Type B pancreatic cell (in vitro differentiated cells): Measurements from ENCODE around the gene CCDC191. TPM values are rescaled to one million over a fixed set of nuclear protein-coding genes. Genes with fewer than 3 reads are reported as not detected.
A peak's percentile ranks its signal among the peaks of the same experiment; 100 is the strongest.

Source experiments
- DNase-seq: peaks from one replicate; pipeline ENCODE4 v3.0.0; 2021; ENCODE audit warnings: mixed read lengths; ENCODE audit not compliant: unreplicated experiment; ENCODE audit errors: extremely low spot score
- H3K27ac Mint-ChIP-seq: 2 replicates; pipeline ENCODE4 v1.8.0; 2021; ENCODE audit warnings: mild to moderate bottlenecking, mixed read lengths
- H3K27me3 Mint-ChIP-seq: 2 replicates; pipeline ENCODE4 v1.8.0; 2021; ENCODE audit warnings: mixed read lengths
- H3K36me3 Mint-ChIP-seq: 2 replicates; pipeline ENCODE4 v1.8.0; 2021; ENCODE audit warnings: mixed read lengths
- H3K4me1 Mint-ChIP-seq: one replicate; pipeline ENCODE4 v1.8.0; 2021; ENCODE audit warnings: mixed read lengths; ENCODE audit not compliant: unreplicated experiment
- H3K4me3 Mint-ChIP-seq: 2 replicates; pipeline ENCODE4 v1.8.0; 2021; ENCODE audit warnings: mild to moderate bottlenecking, mixed read lengths
- H3K9me3 Mint-ChIP-seq: 2 replicates; pipeline ENCODE4 v1.8.0; 2021; ENCODE audit warnings: mixed read lengths
- CTCF ChIP-seq: fragments of 200-600 bp; sonication (generic); conservative IDR thresholded peaks from 2 replicates; pipeline ENCODE4 v1.5.0; 2021; ENCODE audit warnings: antibody characterized with exemption, mild to moderate bottlenecking
- total RNA-seq: library from RNA; stranded (reverse); gene quantifications from 2 replicates; pipeline ENCODE4 v1.2.1, GENCODE V29; 2021; ENCODE audit warnings: low replicate concordance

CCDC191 gene
- total RNA-seq, 1 donor from 2014 or later = 8.4 TPM

DNA sequence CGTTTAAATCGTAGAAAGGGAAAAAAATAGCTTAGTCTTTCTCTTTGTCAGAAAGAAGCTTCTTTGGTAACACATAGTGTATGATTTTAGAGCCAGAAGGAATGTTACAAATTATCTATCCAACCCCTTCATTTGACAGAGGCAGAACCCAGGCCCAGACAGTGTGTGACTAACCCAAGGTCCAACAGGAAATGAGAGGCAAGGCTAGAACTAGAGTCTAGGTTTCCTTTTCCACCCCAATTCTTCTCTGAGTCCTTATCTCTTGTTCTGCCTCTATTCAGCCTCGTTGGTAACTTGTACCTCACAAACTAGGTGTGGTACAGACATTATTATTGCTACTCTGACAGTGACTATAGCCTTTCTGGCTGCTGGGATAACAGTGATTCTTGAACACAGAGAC is 39.5 kb upstream of the CCDC191 start:
- Mint-ChIP-seq H3K27ac (no peak overlapping the region), H3K4me3 (no peak overlapping the region), H3K4me1 (peaks cover 21% of the 10 kb centered on the region), H3K9me3 (peaks cover 7% of the 10 kb centered on the region), H3K36me3 (no peaks in the 10 kb centered on the region), H3K27me3 (peaks cover 18% of the 10 kb centered on the region)
- TF ChIP-seq CTCF = no peak
- no peak for DNase-seq

DNA sequence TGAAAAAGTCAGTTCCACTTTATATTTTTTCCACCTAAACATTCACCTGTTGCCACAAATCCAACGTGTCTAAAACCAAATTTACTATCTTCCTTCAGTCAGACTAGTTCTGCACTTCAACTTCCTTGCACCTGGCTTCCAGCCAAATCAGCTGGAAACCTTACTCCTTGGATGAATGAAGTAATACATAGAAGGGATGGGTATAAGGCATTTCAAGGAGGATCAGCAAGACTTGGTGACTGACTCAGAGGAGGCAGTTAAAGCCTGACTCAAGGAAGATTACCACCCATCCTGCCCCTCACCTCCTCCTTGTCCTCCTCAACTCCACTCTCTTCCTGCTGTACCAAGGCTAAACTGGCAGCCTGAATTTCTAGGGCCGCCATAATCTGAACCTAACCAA is 37.3 kb upstream of the CCDC191 start:
- no peaks in the 10 kb centered on the region for H3K36me3 Mint-ChIP-seq
- no peak for TF ChIP-seq CTCF
- no peak overlapping the region for H3K27ac Mint-ChIP-seq
- peaks cover 7% of the 10 kb centered on the region for H3K9me3 Mint-ChIP-seq
- H3K27me3 Mint-ChIP-seq = peaks cover 18% of the 10 kb centered on the region
- peaks cover 18% of the 10 kb centered on the region for H3K4me1 Mint-ChIP-seq
- no peak for DNase-seq
- H3K4me3 Mint-ChIP-seq = no peak overlapping the region

DNA sequence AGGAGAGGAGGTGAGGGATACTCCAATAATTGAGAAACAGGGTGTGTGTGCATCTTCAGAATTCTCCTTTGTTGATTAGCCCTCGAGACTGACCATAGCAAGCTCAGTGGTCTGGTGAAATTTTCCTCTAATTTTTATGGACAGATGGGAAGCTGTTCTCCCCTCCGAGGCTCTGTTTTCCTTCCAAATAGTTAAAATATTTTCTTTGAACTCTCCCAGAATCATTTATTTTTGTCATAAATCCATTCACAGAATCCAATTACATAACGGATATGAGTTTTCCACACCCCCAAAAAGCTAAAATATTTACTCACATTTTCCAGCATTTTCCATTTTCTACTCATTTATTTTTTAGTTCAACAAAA is 36.7 kb upstream of the CCDC191 start:
- H3K4me1 Mint-ChIP-seq = peaks cover 18% of the 10 kb centered on the region
- H3K36me3 Mint-ChIP-seq = peaks cover 1% of the 10 kb centered on the region
- H3K27me3 Mint-ChIP-seq = peaks cover 18% of the 10 kb centered on the region
- no peak for TF ChIP-seq CTCF
- no peak overlapping the region for H3K27ac Mint-ChIP-seq
- H3K9me3 Mint-ChIP-seq = peaks cover 7% of the 10 kb centered on the region
- DNase-seq = no peak
- H3K4me3 Mint-ChIP-seq = no peak overlapping the region

DNA sequence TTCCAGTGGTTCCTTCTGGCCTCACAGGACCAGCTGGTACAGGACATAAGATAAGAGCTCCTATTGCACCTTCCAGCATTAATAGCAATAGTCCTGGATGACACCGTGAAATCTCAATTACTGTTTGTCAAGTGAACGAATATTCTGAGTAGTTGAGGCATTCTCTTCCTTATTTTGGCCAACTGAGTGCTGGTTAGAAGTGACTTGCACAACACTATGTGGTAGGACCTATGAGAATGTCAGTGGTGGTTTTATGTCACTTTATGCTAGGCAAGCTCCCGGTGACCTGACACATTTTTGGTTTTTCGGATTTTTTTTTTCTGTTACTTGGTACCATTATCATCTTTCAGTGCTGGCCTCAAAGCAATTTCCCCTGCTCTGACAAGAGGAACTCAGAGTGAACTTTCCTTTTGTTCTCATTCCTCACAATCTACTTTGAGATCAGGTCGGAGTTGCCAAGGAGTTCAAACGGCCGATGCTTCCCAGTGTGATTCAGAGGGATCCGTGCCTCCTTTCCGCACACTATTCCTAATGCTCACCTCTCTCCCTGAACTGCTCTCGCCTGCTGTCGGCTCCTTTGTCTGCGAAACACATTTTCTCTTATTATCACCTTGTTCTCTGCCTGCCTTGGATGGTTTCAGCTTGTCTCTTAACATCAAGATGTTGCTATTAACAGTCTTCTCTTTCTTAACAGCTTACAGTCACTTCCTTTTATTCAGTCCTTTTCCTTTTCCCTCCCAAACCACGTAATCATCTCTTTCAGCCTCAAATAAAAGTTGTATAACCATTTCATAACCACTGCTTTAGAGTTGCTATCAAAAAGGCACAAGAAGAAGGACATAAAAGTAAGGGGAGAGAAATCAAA is 36.1 kb upstream of the CCDC191 start:
- H3K27me3 Mint-ChIP-seq = peaks cover 18% of the 10 kb centered on the region
- peaks cover 7% of the 10 kb centered on the region for H3K9me3 Mint-ChIP-seq
- TF ChIP-seq CTCF = no peak
- H3K4me1 Mint-ChIP-seq = peaks cover 18% of the 10 kb centered on the region
- peak overlapping the region; percentile 1 for H3K4me3 Mint-ChIP-seq
- DNase-seq = no peak
- H3K27ac Mint-ChIP-seq = no peak overlapping the region
- H3K36me3 Mint-ChIP-seq = peaks cover 7% of the 10 kb centered on the region

- Mint-ChIP-seq H3K4me3 (no peak overlapping the region), H3K27me3 (peaks cover 18% of the 10 kb centered on the region), H3K36me3 (peaks cover 26% of the 10 kb centered on the region), H3K4me1 (peaks cover 18% of the 10 kb centered on the region), H3K27ac (no peak overlapping the region), H3K9me3 (peaks cover 7% of the 10 kb centered on the region)
- TF ChIP-seq CTCF = no peak
- no peak for DNase-seq
These were observed 33.3 kb upstream of the CCDC191 start for GRCh38 chr3:114089675-114090074.
